GM23338 (cell line): ENCODE measurements around the gene JDP2. TPM values are rescaled to one million over a fixed set of nuclear protein-coding genes. Genes with fewer than 3 reads are reported as not detected.

Source experiments
- ATAC-seq: fragments of 200-7000 bp; cut with Tn5 transposase; 3 replicates; pipeline ENCODE4 v1.9.1; 2020
- DNase-seq: peaks from one replicate; pipeline ENCODE4 v3.0.0-alpha.2; 2015; ENCODE audit warnings: low spot score
- H2AFZ ChIP-seq: fragments of 200-600 bp; sonication (generic); 2 replicates; pipeline ENCODE4 v1.8.0; 2016; ENCODE audit warnings: antibody characterized with exemption, mild to moderate bottlenecking, moderate library complexity
- H3F3A ChIP-seq: fragments of 200-600 bp; sonication (generic); replicated peaks from 2 replicates; pipeline ENCODE4 v1.8.0; 2017; ENCODE audit warnings: antibody characterized with exemption, mixed run types, low read depth
- H3K27ac ChIP-seq: fragments of 200-600 bp; sonication (generic); 2 replicates; pipeline ENCODE4 v1.6.1; 2016; ENCODE audit warnings: low read depth
- H3K27me3 ChIP-seq: fragments of 200-600 bp; sonication (generic); 2 replicates; pipeline ENCODE4 v1.8.0; 2016; ENCODE audit warnings: mild to moderate bottlenecking, mixed run types, moderate library complexity; ENCODE audit not compliant: insufficient read depth
- H3K36me3 ChIP-seq: fragments of 200-600 bp; sonication (generic); 2 replicates; pipeline ENCODE4 v1.8.0; 2016; ENCODE audit warnings: mild to moderate bottlenecking; ENCODE audit not compliant: insufficient read depth
- H3K4me1 ChIP-seq: fragments of 200-600 bp; sonication (generic); 2 replicates; pipeline ENCODE4 v1.8.0; 2016; ENCODE audit warnings: mild to moderate bottlenecking, moderate library complexity; ENCODE audit not compliant: insufficient read depth
- H3K4me2 ChIP-seq: fragments of 200-600 bp; sonication (generic); 2 replicates; pipeline ENCODE4 v1.7.1; 2017; ENCODE audit warnings: mixed run types
- H3K4me3 ChIP-seq: fragments of 200-600 bp; sonication (generic); 2 replicates; pipeline ENCODE4 v1.6.1; 2016; ENCODE audit warnings: mixed run types
- H3K79me2 ChIP-seq: fragments of 200-600 bp; sonication (generic); replicated peaks from 2 replicates; pipeline ENCODE4 v1.8.0; 2017; ENCODE audit warnings: mild to moderate bottlenecking; ENCODE audit not compliant: insufficient read depth
- H3K9me2 ChIP-seq: fragments of 200-600 bp; sonication (generic); 2 replicates; pipeline ENCODE4 v1.8.0; 2017; ENCODE audit not compliant: insufficient read depth
- H4K20me1 ChIP-seq: fragments of 200-600 bp; sonication (generic); replicated peaks from 2 replicates; pipeline ENCODE4 v1.8.0; 2017; ENCODE audit warnings: mild to moderate bottlenecking; ENCODE audit not compliant: insufficient read depth
- H3K27ac Mint-ChIP-seq: 2 replicates; pipeline ENCODE4 v1.8.0; 2020; ENCODE audit warnings: inconsistent platforms, mild to moderate bottlenecking, moderate library complexity, mixed read lengths
- H3K27me3 Mint-ChIP-seq: 3 replicates; pipeline ENCODE4 v1.8.0; 2022; ENCODE audit warnings: low read depth, mild to moderate bottlenecking, moderate library complexity, mixed read lengths, inconsistent platforms; ENCODE audit not compliant: insufficient read depth, poor library complexity
- H3K36me3 Mint-ChIP-seq: 3 replicates; pipeline ENCODE4 v1.8.0; 2021; ENCODE audit warnings: low read depth, mild to moderate bottlenecking, inconsistent platforms, moderate library complexity, mixed read lengths
- H3K4me1 Mint-ChIP-seq: 3 replicates; pipeline ENCODE4 v1.8.0; 2020; ENCODE audit warnings: mild to moderate bottlenecking, inconsistent platforms, mixed read lengths
- H3K4me3 Mint-ChIP-seq: 3 replicates; pipeline ENCODE4 v1.8.0; 2021; ENCODE audit warnings: moderate library complexity, mild to moderate bottlenecking, inconsistent platforms, mixed read lengths
- H3K9me3 Mint-ChIP-seq: 3 replicates; pipeline ENCODE4 v1.8.0; 2020; ENCODE audit warnings: moderate library complexity, mild to moderate bottlenecking, inconsistent platforms, mixed read lengths
- CREB1 ChIP-seq: fragments of 250-450 bp; sonication (Bioruptor Pico); IDR thresholded peaks from 2 replicates; pipeline ENCODE4 v1.5.0; 2020; ENCODE audit warnings: low read depth, mild to moderate bottlenecking, moderate library complexity
- CTCF ChIP-seq, 2 experiments: fragments of 200-600 bp in 1 of 2; sonication (generic) in 1 of 2; conservative IDR thresholded peaks; 2 replicates each; pipeline versions ENCODE4 v1.5.1 to v1.6.1; 2016 to 2017; ENCODE audit warnings: antibody characterized with exemption in 2 of 2, low read depth in 2 of 2, mild to moderate bottlenecking in 2 of 2, moderate library complexity in 1 of 2
- EZH2 ChIP-seq: fragments of 200-600 bp; sonication (generic); IDR thresholded peaks from one replicate; pipeline ENCODE4 v1.8.0; 2017; ENCODE audit warnings: antibody characterized with exemption, mild to moderate bottlenecking, low read depth; ENCODE audit not compliant: unreplicated experiment
- EZH2phosphoT487 ChIP-seq: fragments of 200-600 bp; sonication (generic); IDR thresholded peaks from one replicate; pipeline ENCODE4 v1.8.1; 2018; ENCODE audit warnings: antibody characterized with exemption; ENCODE audit not compliant: unreplicated experiment
- JUNB ChIP-seq: IDR thresholded peaks from one replicate; pipeline ENCODE4 v1.6.1; 2016; ENCODE audit warnings: antibody characterized with exemption; ENCODE audit not compliant: unreplicated experiment
- NANOG ChIP-seq: IDR thresholded peaks from 2 replicates; pipeline ENCODE4 v1.6.1; 2016; ENCODE audit warnings: antibody characterized with exemption, borderline replicate concordance
- POLR2AphosphoS5 ChIP-seq: IDR thresholded peaks from 2 replicates; pipeline ENCODE4 v1.6.1; 2016; ENCODE audit warnings: antibody characterized with exemption, low read depth
- STAT1 ChIP-seq: IDR thresholded peaks from one replicate; pipeline ENCODE4 v1.6.1; 2016; ENCODE audit warnings: antibody characterized with exemption; ENCODE audit not compliant: unreplicated experiment
- ZNF114 ChIP-seq: fragments of 250-450 bp; sonication (Bioruptor Pico); IDR thresholded peaks from 2 replicates; pipeline ENCODE4 v1.5.0; 2020; ENCODE audit warnings: mild to moderate bottlenecking, moderate library complexity
- ZNF331 ChIP-seq: fragments of 250-450 bp; sonication (Bioruptor Pico); IDR thresholded peaks from 2 replicates; pipeline ENCODE4 v1.5.0; 2020; ENCODE audit warnings: low read depth, mild to moderate bottlenecking, moderate library complexity
- polyA plus RNA-seq: library from polyadenylated mRNA; unstranded; fragments of >200 nt; fragmentation: Nextera tagmentation; extraction: Ambion mirVana; gene quantifications from 2 replicates; pipeline ENCODE4 v1.2.1, GENCODE V29; 2016
- total RNA-seq: library from RNA; depleted of rRNA; stranded (reverse); fragments of >200 nt; shearing (Covaris generic); gene quantifications from 2 replicates; pipeline ENCODE4 v1.2.3, GENCODE V29; 2014
- TF ChIP-seq, protein P1 (sequence below): IDR thresholded peaks from 2 replicates; pipeline ENCODE4 v1.6.1; 2016; ENCODE audit warnings: antibody characterized with exemption
- TF ChIP-seq, protein P2 (sequence below): IDR thresholded peaks from one replicate; pipeline ENCODE4 v1.6.1; 2018; ENCODE audit warnings: antibody characterized with exemption; ENCODE audit not compliant: unreplicated experiment
- TF ChIP-seq, protein P3 (sequence below): fragments of 250-450 bp; sonication (Bioruptor Pico); IDR thresholded peaks from 2 replicates; pipeline ENCODE4 v1.5.0; 2020; ENCODE audit warnings: mild to moderate bottlenecking, moderate library complexity

The JDP2 gene
- total and polyA plus RNA-seq, 2 experiments from 2014 or later = 12.5 to 38.9 TPM

DNA sequence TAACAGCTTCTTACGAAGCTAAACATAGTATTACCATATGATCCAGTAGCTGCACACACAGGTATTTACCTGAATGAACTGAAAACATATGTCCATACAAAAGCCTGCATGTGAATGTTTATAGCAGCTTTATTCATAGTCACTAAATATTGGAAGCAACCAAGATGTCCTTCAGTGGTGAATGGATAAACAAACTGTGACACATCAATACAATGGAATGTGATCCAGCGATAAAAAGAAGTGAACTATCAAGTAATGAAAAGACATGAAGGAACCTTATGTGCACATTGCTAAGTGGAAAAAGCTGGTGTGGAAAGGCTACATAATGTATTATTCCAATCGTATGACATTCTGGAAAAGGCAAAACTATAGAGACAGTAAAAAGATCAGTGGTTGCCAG lies 38.1 kb upstream of the JDP2 start:
- H3K36me3 Mint-ChIP-seq = no peaks in the 10 kb centered on the region
- Histone ChIP-seq H3K79me2 (no peaks in the 10 kb centered on the region), H3K27me3 (no peaks in the 10 kb centered on the region), H3K27ac (no peak overlapping the region), H3K9me2 (no peaks in the 10 kb centered on the region), H3K4me3 (no peak overlapping the region), H2AFZ (no peak overlapping the region), H4K20me1 (no peaks in the 10 kb centered on the region), H3K36me3 (no peaks in the 10 kb centered on the region), H3F3A (no peaks in the 10 kb centered on the region), H3K4me1 (peaks cover 12% of the 10 kb centered on the region), H3K4me2 (no peak overlapping the region)
- TF ChIP-seq CTCF (conservative IDR thresholded peaks at IDR 0.05; ENCODE audit: low read depth in 2 of 2) (no peak), EZH2 (no peak), CREB1 (no peak), NANOG (no peak), STAT1 (no peak), JUNB (no peak), POLR2AphosphoS5 (no peak), ZNF331 (CRISPR knock-in tag) (no peak), ZNF114 (CRISPR knock-in tag) (no peak), EZH2phosphoT487 (no peak)
- TF ChIP-seq, protein P1, sequence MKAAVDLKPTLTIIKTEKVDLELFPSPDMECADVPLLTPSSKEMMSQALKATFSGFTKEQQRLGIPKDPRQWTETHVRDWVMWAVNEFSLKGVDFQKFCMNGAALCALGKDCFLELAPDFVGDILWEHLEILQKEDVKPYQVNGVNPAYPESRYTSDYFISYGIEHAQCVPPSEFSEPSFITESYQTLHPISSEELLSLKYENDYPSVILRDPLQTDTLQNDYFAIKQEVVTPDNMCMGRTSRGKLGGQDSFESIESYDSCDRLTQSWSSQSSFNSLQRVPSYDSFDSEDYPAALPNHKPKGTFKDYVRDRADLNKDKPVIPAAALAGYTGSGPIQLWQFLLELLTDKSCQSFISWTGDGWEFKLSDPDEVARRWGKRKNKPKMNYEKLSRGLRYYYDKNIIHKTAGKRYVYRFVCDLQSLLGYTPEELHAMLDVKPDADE = no peak
- TF ChIP-seq, protein P2, sequence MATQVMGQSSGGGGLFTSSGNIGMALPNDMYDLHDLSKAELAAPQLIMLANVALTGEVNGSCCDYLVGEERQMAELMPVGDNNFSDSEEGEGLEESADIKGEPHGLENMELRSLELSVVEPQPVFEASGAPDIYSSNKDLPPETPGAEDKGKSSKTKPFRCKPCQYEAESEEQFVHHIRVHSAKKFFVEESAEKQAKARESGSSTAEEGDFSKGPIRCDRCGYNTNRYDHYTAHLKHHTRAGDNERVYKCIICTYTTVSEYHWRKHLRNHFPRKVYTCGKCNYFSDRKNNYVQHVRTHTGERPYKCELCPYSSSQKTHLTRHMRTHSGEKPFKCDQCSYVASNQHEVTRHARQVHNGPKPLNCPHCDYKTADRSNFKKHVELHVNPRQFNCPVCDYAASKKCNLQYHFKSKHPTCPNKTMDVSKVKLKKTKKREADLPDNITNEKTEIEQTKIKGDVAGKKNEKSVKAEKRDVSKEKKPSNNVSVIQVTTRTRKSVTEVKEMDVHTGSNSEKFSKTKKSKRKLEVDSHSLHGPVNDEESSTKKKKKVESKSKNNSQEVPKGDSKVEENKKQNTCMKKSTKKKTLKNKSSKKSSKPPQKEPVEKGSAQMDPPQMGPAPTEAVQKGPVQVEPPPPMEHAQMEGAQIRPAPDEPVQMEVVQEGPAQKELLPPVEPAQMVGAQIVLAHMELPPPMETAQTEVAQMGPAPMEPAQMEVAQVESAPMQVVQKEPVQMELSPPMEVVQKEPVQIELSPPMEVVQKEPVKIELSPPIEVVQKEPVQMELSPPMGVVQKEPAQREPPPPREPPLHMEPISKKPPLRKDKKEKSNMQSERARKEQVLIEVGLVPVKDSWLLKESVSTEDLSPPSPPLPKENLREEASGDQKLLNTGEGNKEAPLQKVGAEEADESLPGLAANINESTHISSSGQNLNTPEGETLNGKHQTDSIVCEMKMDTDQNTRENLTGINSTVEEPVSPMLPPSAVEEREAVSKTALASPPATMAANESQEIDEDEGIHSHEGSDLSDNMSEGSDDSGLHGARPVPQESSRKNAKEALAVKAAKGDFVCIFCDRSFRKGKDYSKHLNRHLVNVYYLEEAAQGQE = no peak
- TF ChIP-seq, protein P3, sequence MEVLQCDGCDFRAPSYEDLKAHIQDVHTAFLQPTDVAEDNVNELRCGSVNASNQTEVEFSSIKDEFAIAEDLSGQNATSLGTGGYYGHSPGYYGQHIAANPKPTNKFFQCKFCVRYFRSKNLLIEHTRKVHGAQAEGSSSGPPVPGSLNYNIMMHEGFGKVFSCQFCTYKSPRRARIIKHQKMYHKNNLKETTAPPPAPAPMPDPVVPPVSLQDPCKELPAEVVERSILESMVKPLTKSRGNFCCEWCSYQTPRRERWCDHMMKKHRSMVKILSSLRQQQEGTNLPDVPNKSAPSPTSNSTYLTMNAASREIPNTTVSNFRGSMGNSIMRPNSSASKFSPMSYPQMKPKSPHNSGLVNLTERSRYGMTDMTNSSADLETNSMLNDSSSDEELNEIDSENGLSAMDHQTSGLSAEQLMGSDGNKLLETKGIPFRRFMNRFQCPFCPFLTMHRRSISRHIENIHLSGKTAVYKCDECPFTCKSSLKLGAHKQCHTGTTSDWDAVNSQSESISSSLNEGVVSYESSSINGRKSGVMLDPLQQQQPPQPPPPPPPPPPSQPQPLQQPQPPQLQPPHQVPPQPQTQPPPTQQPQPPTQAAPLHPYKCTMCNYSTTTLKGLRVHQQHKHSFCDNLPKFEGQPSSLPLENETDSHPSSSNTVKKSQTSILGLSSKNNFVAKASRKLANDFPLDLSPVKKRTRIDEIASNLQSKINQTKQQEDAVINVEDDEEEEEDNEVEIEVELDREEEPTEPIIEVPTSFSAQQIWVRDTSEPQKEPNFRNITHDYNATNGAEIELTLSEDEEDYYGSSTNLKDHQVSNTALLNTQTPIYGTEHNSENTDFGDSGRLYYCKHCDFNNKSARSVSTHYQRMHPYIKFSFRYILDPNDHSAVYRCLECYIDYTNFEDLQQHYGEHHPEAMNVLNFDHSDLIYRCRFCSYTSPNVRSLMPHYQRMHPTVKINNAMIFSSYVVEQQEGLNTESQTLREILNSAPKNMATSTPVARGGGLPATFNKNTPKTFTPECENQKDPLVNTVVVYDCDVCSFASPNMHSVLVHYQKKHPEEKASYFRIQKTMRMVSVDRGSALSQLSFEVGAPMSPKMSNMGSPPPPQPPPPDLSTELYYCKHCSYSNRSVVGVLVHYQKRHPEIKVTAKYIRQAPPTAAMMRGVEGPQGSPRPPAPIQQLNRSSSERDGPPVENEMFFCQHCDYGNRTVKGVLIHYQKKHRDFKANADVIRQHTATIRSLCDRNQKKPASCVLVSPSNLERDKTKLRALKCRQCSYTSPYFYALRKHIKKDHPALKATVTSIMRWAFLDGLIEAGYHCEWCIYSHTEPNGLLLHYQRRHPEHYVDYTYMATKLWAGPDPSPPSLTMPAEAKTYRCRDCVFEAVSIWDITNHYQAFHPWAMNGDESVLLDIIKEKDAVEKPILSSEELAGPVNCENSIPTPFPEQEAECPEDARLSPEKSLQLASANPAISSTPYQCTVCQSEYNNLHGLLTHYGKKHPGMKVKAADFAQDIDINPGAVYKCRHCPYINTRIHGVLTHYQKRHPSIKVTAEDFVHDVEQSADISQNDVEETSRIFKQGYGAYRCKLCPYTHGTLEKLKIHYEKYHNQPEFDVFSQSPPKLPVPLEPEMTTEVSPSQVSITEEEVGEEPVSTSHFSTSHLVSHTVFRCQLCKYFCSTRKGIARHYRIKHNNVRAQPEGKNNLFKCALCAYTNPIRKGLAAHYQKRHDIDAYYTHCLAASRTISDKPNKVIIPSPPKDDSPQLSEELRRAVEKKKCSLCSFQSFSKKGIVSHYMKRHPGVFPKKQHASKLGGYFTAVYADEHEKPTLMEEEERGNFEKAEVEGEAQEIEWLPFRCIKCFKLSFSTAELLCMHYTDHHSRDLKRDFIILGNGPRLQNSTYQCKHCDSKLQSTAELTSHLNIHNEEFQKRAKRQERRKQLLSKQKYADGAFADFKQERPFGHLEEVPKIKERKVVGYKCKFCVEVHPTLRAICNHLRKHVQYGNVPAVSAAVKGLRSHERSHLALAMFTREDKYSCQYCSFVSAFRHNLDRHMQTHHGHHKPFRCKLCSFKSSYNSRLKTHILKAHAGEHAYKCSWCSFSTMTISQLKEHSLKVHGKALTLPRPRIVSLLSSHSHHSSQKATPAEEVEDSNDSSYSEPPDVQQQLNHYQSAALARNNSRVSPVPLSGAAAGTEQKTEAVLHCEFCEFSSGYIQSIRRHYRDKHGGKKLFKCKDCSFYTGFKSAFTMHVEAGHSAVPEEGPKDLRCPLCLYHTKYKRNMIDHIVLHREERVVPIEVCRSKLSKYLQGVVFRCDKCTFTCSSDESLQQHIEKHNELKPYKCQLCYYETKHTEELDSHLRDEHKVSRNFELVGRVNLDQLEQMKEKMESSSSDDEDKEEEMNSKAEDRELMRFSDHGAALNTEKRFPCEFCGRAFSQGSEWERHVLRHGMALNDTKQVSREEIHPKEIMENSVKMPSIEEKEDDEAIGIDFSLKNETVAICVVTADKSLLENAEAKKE = no peak
- peaks cover 14% of the 10 kb centered on the region for H3K4me1 Mint-ChIP-seq
- DNase-seq = no peak
- ATAC-seq = no peak
- H3K27me3 Mint-ChIP-seq = no peaks in the 10 kb centered on the region
- H3K27ac Mint-ChIP-seq = no peak overlapping the region
- no peaks in the 10 kb centered on the region for H3K9me3 Mint-ChIP-seq
- no peak overlapping the region for H3K4me3 Mint-ChIP-seq
